GM23338 (cell line): ENCODE results near the gene TAGLN3. TPM values are rescaled to one million over a fixed set of nuclear protein-coding genes. Genes with fewer than 3 reads are reported as not detected.

Experiments used
- ATAC-seq: fragments of 200-7000 bp; cut with Tn5 transposase; 3 replicates; pipeline ENCODE4 v1.9.1; 2020
- DNase-seq: peaks from one replicate; pipeline ENCODE4 v3.0.0-alpha.2; 2015; ENCODE audit warnings: low spot score
- H2AFZ ChIP-seq: fragments of 200-600 bp; sonication (generic); 2 replicates; pipeline ENCODE4 v1.8.0; 2016; ENCODE audit warnings: antibody characterized with exemption, mild to moderate bottlenecking, moderate library complexity
- H3F3A ChIP-seq: fragments of 200-600 bp; sonication (generic); replicated peaks from 2 replicates; pipeline ENCODE4 v1.8.0; 2017; ENCODE audit warnings: antibody characterized with exemption, mixed run types, low read depth
- H3K27ac ChIP-seq: fragments of 200-600 bp; sonication (generic); 2 replicates; pipeline ENCODE4 v1.6.1; 2016; ENCODE audit warnings: low read depth
- H3K27me3 ChIP-seq: fragments of 200-600 bp; sonication (generic); 2 replicates; pipeline ENCODE4 v1.8.0; 2016; ENCODE audit warnings: mild to moderate bottlenecking, mixed run types, moderate library complexity; ENCODE audit not compliant: insufficient read depth
- H3K36me3 ChIP-seq: fragments of 200-600 bp; sonication (generic); 2 replicates; pipeline ENCODE4 v1.8.0; 2016; ENCODE audit warnings: mild to moderate bottlenecking; ENCODE audit not compliant: insufficient read depth
- H3K4me1 ChIP-seq: fragments of 200-600 bp; sonication (generic); 2 replicates; pipeline ENCODE4 v1.8.0; 2016; ENCODE audit warnings: mild to moderate bottlenecking, moderate library complexity; ENCODE audit not compliant: insufficient read depth
- H3K4me2 ChIP-seq: fragments of 200-600 bp; sonication (generic); 2 replicates; pipeline ENCODE4 v1.7.1; 2017; ENCODE audit warnings: mixed run types
- H3K4me3 ChIP-seq: fragments of 200-600 bp; sonication (generic); 2 replicates; pipeline ENCODE4 v1.6.1; 2016; ENCODE audit warnings: mixed run types
- H3K79me2 ChIP-seq: fragments of 200-600 bp; sonication (generic); replicated peaks from 2 replicates; pipeline ENCODE4 v1.8.0; 2017; ENCODE audit warnings: mild to moderate bottlenecking; ENCODE audit not compliant: insufficient read depth
- H3K9me2 ChIP-seq: fragments of 200-600 bp; sonication (generic); 2 replicates; pipeline ENCODE4 v1.8.0; 2017; ENCODE audit not compliant: insufficient read depth
- H4K20me1 ChIP-seq: fragments of 200-600 bp; sonication (generic); replicated peaks from 2 replicates; pipeline ENCODE4 v1.8.0; 2017; ENCODE audit warnings: mild to moderate bottlenecking; ENCODE audit not compliant: insufficient read depth
- H3K27ac Mint-ChIP-seq: 2 replicates; pipeline ENCODE4 v1.8.0; 2020; ENCODE audit warnings: inconsistent platforms, mild to moderate bottlenecking, moderate library complexity, mixed read lengths
- H3K27me3 Mint-ChIP-seq: 3 replicates; pipeline ENCODE4 v1.8.0; 2022; ENCODE audit warnings: low read depth, mild to moderate bottlenecking, moderate library complexity, mixed read lengths, inconsistent platforms; ENCODE audit not compliant: insufficient read depth, poor library complexity
- H3K36me3 Mint-ChIP-seq: 3 replicates; pipeline ENCODE4 v1.8.0; 2021; ENCODE audit warnings: low read depth, mild to moderate bottlenecking, inconsistent platforms, moderate library complexity, mixed read lengths
- H3K4me1 Mint-ChIP-seq: 3 replicates; pipeline ENCODE4 v1.8.0; 2020; ENCODE audit warnings: mild to moderate bottlenecking, inconsistent platforms, mixed read lengths
- H3K4me3 Mint-ChIP-seq: 3 replicates; pipeline ENCODE4 v1.8.0; 2021; ENCODE audit warnings: moderate library complexity, mild to moderate bottlenecking, inconsistent platforms, mixed read lengths
- H3K9me3 Mint-ChIP-seq: 3 replicates; pipeline ENCODE4 v1.8.0; 2020; ENCODE audit warnings: moderate library complexity, mild to moderate bottlenecking, inconsistent platforms, mixed read lengths
- CREB1 ChIP-seq: fragments of 250-450 bp; sonication (Bioruptor Pico); IDR thresholded peaks from 2 replicates; pipeline ENCODE4 v1.5.0; 2020; ENCODE audit warnings: low read depth, mild to moderate bottlenecking, moderate library complexity
- EZH2 ChIP-seq: fragments of 200-600 bp; sonication (generic); IDR thresholded peaks from one replicate; pipeline ENCODE4 v1.8.0; 2017; ENCODE audit warnings: antibody characterized with exemption, mild to moderate bottlenecking, low read depth; ENCODE audit not compliant: unreplicated experiment
- EZH2phosphoT487 ChIP-seq: fragments of 200-600 bp; sonication (generic); IDR thresholded peaks from one replicate; pipeline ENCODE4 v1.8.1; 2018; ENCODE audit warnings: antibody characterized with exemption; ENCODE audit not compliant: unreplicated experiment
- JUNB ChIP-seq: IDR thresholded peaks from one replicate; pipeline ENCODE4 v1.6.1; 2016; ENCODE audit warnings: antibody characterized with exemption; ENCODE audit not compliant: unreplicated experiment
- POLR2AphosphoS5 ChIP-seq: IDR thresholded peaks from 2 replicates; pipeline ENCODE4 v1.6.1; 2016; ENCODE audit warnings: antibody characterized with exemption, low read depth
- STAT1 ChIP-seq: IDR thresholded peaks from one replicate; pipeline ENCODE4 v1.6.1; 2016; ENCODE audit warnings: antibody characterized with exemption; ENCODE audit not compliant: unreplicated experiment
- ZNF331 ChIP-seq: fragments of 250-450 bp; sonication (Bioruptor Pico); IDR thresholded peaks from 2 replicates; pipeline ENCODE4 v1.5.0; 2020; ENCODE audit warnings: low read depth, mild to moderate bottlenecking, moderate library complexity
- polyA plus RNA-seq: library from polyadenylated mRNA; unstranded; fragments of >200 nt; fragmentation: Nextera tagmentation; extraction: Ambion mirVana; gene quantifications from 2 replicates; pipeline ENCODE4 v1.2.1, GENCODE V29; 2016
- total RNA-seq: library from RNA; depleted of rRNA; stranded (reverse); fragments of >200 nt; shearing (Covaris generic); gene quantifications from 2 replicates; pipeline ENCODE4 v1.2.3, GENCODE V29; 2014
- TF ChIP-seq, protein P1 (sequence below): IDR thresholded peaks from one replicate; pipeline ENCODE4 v1.6.1; 2018; ENCODE audit warnings: antibody characterized with exemption; ENCODE audit not compliant: unreplicated experiment
- TF ChIP-seq, protein P2 (sequence below), 2 experiments: fragments of 200-600 bp in 1 of 2; sonication (generic) in 1 of 2; conservative IDR thresholded peaks; 2 replicates each; pipeline versions ENCODE4 v1.5.1 to v1.6.1; 2016 to 2017; ENCODE audit warnings: antibody characterized with exemption in 2 of 2, low read depth in 2 of 2, mild to moderate bottlenecking in 2 of 2, moderate library complexity in 1 of 2

TAGLN3 gene
- total and polyA plus RNA-seq, 2 experiments from 2014 or later: 6.8 to 12.6 TPM

DNA sequence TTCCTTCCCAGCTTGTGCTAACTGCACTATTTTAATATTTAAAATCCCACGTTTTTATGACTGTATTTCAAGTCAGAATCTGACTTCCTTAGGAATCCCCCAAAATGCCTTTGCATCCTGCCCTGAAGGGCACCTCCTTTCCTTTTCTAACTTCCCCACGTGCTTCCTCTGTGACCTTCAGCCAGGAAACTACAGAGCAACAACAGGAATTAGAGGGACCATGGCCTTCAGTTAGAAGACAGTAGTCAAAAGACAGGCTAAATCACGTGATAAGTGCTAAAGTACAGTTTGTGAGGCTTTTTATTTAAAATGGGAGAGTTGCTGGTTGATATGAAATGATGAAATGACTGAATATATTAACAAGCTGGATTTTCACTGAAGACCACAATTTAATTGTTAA lies 31.7 kb upstream of the TAGLN3 start:
- Histone ChIP-seq H3K4me2 (no peak overlapping the region), H3K36me3 (no peaks in the 10 kb centered on the region), H3F3A (no peaks in the 10 kb centered on the region), H3K9me2 (no peaks in the 10 kb centered on the region), H4K20me1 (no peaks in the 10 kb centered on the region), H2AFZ (no peak overlapping the region), H3K79me2 (no peaks in the 10 kb centered on the region), H3K4me3 (no peak overlapping the region), H3K27me3 (no peaks in the 10 kb centered on the region), H3K4me1 (peaks cover 7% of the 10 kb centered on the region), H3K27ac (peak overlapping the region; percentile 34; the same call in 1 of the 2 replicates)
- ATAC-seq (no peak), DNase-seq (no peak)
- H3K4me3 Mint-ChIP-seq: no peak overlapping the region
- no peak for TF ChIP-seq STAT1
- TF ChIP-seq EZH2: no peak
- no peak for TF ChIP-seq ZNF331 (CRISPR knock-in tag)
- TF ChIP-seq CREB1 (CRISPR knock-in tag): no peak
- TF ChIP-seq JUNB: no peak
- TF ChIP-seq POLR2AphosphoS5: no peak
- TF ChIP-seq EZH2phosphoT487: no peak
- TF ChIP-seq, protein P1, sequence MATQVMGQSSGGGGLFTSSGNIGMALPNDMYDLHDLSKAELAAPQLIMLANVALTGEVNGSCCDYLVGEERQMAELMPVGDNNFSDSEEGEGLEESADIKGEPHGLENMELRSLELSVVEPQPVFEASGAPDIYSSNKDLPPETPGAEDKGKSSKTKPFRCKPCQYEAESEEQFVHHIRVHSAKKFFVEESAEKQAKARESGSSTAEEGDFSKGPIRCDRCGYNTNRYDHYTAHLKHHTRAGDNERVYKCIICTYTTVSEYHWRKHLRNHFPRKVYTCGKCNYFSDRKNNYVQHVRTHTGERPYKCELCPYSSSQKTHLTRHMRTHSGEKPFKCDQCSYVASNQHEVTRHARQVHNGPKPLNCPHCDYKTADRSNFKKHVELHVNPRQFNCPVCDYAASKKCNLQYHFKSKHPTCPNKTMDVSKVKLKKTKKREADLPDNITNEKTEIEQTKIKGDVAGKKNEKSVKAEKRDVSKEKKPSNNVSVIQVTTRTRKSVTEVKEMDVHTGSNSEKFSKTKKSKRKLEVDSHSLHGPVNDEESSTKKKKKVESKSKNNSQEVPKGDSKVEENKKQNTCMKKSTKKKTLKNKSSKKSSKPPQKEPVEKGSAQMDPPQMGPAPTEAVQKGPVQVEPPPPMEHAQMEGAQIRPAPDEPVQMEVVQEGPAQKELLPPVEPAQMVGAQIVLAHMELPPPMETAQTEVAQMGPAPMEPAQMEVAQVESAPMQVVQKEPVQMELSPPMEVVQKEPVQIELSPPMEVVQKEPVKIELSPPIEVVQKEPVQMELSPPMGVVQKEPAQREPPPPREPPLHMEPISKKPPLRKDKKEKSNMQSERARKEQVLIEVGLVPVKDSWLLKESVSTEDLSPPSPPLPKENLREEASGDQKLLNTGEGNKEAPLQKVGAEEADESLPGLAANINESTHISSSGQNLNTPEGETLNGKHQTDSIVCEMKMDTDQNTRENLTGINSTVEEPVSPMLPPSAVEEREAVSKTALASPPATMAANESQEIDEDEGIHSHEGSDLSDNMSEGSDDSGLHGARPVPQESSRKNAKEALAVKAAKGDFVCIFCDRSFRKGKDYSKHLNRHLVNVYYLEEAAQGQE: no peak
- H3K36me3 Mint-ChIP-seq: peaks cover 4% of the 10 kb centered on the region; the same call in 1 of the 3 replicates
- H3K27ac Mint-ChIP-seq: peak overlapping the region; percentile 12; the same call in 1 of the 2 replicates
- no peaks in the 10 kb centered on the region for H3K9me3 Mint-ChIP-seq
- H3K27me3 Mint-ChIP-seq: peaks cover 2% of the 10 kb centered on the region
- peaks cover 8% of the 10 kb centered on the region for H3K4me1 Mint-ChIP-seq

DNA sequence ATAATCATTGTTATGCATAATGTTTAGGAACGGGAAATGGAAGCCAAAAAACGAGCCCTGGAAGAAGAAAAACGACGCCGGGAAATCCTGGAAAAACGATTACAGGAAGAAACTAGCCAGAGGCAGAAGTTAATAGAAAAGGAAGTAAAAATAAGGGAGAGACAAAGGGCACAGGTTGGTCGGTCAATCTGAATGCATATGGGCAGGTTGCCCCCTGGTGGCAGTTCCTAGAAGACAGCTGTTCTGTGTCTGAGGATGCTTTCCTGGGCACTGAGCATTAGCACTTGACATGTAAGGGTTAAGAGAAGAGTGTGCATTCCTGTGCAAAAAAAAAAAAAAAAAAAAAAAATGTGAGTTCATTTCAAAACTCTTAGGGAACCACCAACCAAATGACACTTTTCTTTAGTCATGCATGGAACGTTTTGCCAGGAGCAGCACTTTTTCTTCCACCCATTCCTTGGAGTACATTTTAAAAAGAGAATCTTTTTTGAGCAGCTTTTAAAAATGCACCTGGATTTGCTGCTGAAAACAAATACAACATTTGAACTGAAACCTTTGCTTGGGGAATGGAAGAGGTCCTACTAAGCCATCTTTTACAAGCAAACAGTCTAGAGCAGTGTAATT lies 31.0 kb upstream of the TAGLN3 start:
- Mint-ChIP-seq H3K36me3 (peaks cover 4% of the 10 kb centered on the region; the same call in 1 of the 3 replicates), H3K4me1 (peaks cover 8% of the 10 kb centered on the region), H3K4me3 (no peak overlapping the region), H3K27me3 (peaks cover 2% of the 10 kb centered on the region), H3K9me3 (no peaks in the 10 kb centered on the region), H3K27ac (no peak overlapping the region)
- no peaks in the 10 kb centered on the region for H3K9me2 ChIP-seq
- H2AFZ ChIP-seq: no peak overlapping the region
- H3K4me1 ChIP-seq: peaks cover 7% of the 10 kb centered on the region
- H3F3A ChIP-seq: no peaks in the 10 kb centered on the region
- no peaks in the 10 kb centered on the region for H3K27me3 ChIP-seq
- H4K20me1 ChIP-seq: no peaks in the 10 kb centered on the region
- TF ChIP-seq, protein P2, sequence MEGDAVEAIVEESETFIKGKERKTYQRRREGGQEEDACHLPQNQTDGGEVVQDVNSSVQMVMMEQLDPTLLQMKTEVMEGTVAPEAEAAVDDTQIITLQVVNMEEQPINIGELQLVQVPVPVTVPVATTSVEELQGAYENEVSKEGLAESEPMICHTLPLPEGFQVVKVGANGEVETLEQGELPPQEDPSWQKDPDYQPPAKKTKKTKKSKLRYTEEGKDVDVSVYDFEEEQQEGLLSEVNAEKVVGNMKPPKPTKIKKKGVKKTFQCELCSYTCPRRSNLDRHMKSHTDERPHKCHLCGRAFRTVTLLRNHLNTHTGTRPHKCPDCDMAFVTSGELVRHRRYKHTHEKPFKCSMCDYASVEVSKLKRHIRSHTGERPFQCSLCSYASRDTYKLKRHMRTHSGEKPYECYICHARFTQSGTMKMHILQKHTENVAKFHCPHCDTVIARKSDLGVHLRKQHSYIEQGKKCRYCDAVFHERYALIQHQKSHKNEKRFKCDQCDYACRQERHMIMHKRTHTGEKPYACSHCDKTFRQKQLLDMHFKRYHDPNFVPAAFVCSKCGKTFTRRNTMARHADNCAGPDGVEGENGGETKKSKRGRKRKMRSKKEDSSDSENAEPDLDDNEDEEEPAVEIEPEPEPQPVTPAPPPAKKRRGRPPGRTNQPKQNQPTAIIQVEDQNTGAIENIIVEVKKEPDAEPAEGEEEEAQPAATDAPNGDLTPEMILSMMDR (conservative IDR thresholded peaks at IDR 0.05; ENCODE audit: low read depth in 2 of 2): peak; percentile 91 to 97
- no peak for TF ChIP-seq CREB1 (CRISPR knock-in tag)
- ATAC-seq: peak; percentile 96
- H3K27ac ChIP-seq: no peak overlapping the region
- H3K4me2 ChIP-seq: no peak overlapping the region
- no peaks in the 10 kb centered on the region for H3K36me3 ChIP-seq
- no peak overlapping the region for H3K4me3 ChIP-seq
- DNase-seq: peak; percentile 95
- no peaks in the 10 kb centered on the region for H3K79me2 ChIP-seq
